GM12878 (cell line): ENCODE results near the gene C6orf62. TPM values are rescaled to one million over a fixed set of nuclear protein-coding genes. Genes with fewer than 3 reads are reported as not detected.

Source experiments
- ATAC-seq: fragments of 200-7000 bp; cut with Tn5 transposase; 3 replicates; pipeline ENCODE4 v1.9.1; 2020; ENCODE audit warnings: mild to moderate bottlenecking, moderate library complexity
- BruUV-seq: library from RNA; stranded (reverse); fragments of 400-500 nt; replicated peaks from 2 replicates; lab custom pipeline; 2021; lab: Mats Ljungman, UMichigan
- CTCF ChIA-PET: fragments of 300-600 bp; sonication (Branson Sonifier 250); formaldehyde crosslinking; extraction: SDS; loops from one replicate; lab custom pipeline; 2021; ENCODE audit warnings: inconsistent platforms; lab: Yijun Ruan, JAX
- POLR2A ChIA-PET: fragments of 350-600 bp; formaldehyde crosslinking; extraction: SDS; loops from one replicate; lab custom pipeline; 2021; ENCODE audit warnings: inconsistent platforms; lab: Charles Lee
- RAD21 ChIA-PET: fragments of 300-600 bp; sonication (Branson Sonifier 250); formaldehyde crosslinking; loops from one replicate; lab custom pipeline; 2023; ENCODE audit warnings: antibody characterized with exemption; ENCODE audit not compliant: unreplicated experiment; lab: Charles Lee
- SMC1A ChIA-PET: fragments of 300-600 bp; sonication (Branson Sonifier 250); formaldehyde crosslinking; loops from one replicate; lab custom pipeline; 2023; ENCODE audit not compliant: unreplicated experiment, uncharacterized antibody; lab: Charles Lee
- DNase-seq: peaks from one replicate; pipeline ENCODE4 v3.0.0-alpha.2; 2011; ENCODE audit warnings: low read depth, low spot score
- FAIRE-seq: peaks from 3 replicates; lab custom pipeline; 2011; peaks lifted over from hg19 to GRCh38; lab: Jason Lieb, UNC
- H2AFZ ChIP-seq: 2 replicates; pipeline ENCODE4 v1.6.0; 2011; ENCODE audit warnings: low read depth, low read length, control low read depth; ENCODE audit not compliant: control insufficient read depth
- H3K27ac ChIP-seq: 2 replicates; pipeline ENCODE4 v1.5.1; 2011; ENCODE audit warnings: control low read depth; ENCODE audit not compliant: control insufficient read depth, insufficient read depth
- H3K27me3 ChIP-seq, 2 experiments: replicated peaks in 1 of 2; 2 replicates each; pipeline versions ENCODE4 v1.6.0 to v1.6.1; 2011; ENCODE audit warnings: low read length in 1 of 2; ENCODE audit not compliant: control insufficient read depth in 2 of 2, insufficient read depth in 2 of 2
- H3K36me3 ChIP-seq, 2 experiments: 2 replicates each; pipeline ENCODE4 v1.5.1; 2011; ENCODE audit warnings: low read length in 1 of 2; ENCODE audit not compliant: control insufficient read depth in 2 of 2, insufficient read depth in 2 of 2
- H3K4me1 ChIP-seq: 2 replicates; pipeline ENCODE4 v1.6.1; 2011; ENCODE audit warnings: mild to moderate bottlenecking, low read length, moderate library complexity, mixed read lengths; ENCODE audit not compliant: control insufficient read depth, insufficient read depth
- H3K4me2 ChIP-seq: 2 replicates; pipeline ENCODE4 v1.6.0; 2011; ENCODE audit warnings: control low read depth; ENCODE audit not compliant: control insufficient read depth, insufficient read depth
- H3K4me3 ChIP-seq: fragments of 200-600 bp; sonication (generic); 2 replicates; pipeline ENCODE4 v1.5.1; 2016
- H3K79me2 ChIP-seq: 2 replicates; pipeline ENCODE4 v1.6.0; 2011; ENCODE audit warnings: low read length; ENCODE audit not compliant: control insufficient read depth, insufficient read depth
- H3K9ac ChIP-seq: 2 replicates; pipeline ENCODE4 v1.8.0; 2011; ENCODE audit warnings: low read length, control low read depth, mixed read lengths; ENCODE audit not compliant: control insufficient read depth, insufficient read depth
- H3K9me3 ChIP-seq: replicated peaks from 3 replicates; pipeline ENCODE4 v1.5.1; 2011; ENCODE audit warnings: mild to moderate bottlenecking, low read length; ENCODE audit not compliant: control insufficient read depth, insufficient read depth
- H4K20me1 ChIP-seq: 2 replicates; pipeline ENCODE4 v1.6.0; 2011; ENCODE audit not compliant: control insufficient read depth, insufficient read depth
- E2F4 ChIP-seq: IDR thresholded peaks from 2 replicates; pipeline ENCODE4 v1.6.1; 2012; ENCODE audit warnings: low read depth, low read length, improper control_type of control experiment
- EP300 ChIP-seq, 2 experiments: fragments of 150-350 bp in 1 of 2; IDR thresholded peaks; 2 replicates each; pipeline ENCODE4 v1.6.1; 2011 to 2012; ENCODE audit warnings: low read depth in 2 of 2, low read length in 2 of 2, borderline replicate concordance in 1 of 2, improper control_type of control experiment in 1 of 2, inconsistent platforms in 1 of 2; ENCODE audit not compliant: control insufficient read depth in 1 of 2
- IRF4 ChIP-seq: IDR thresholded peaks from 2 replicates; pipeline ENCODE4 v1.6.1; 2011; ENCODE audit warnings: low read depth, low read length
- MLLT1 ChIP-seq: fragments of 450-650 bp; IDR thresholded peaks from 2 replicates; pipeline ENCODE4 v1.6.1; 2016; ENCODE audit warnings: mild to moderate bottlenecking
- MXI1 ChIP-seq: fragments of 150-350 bp; IDR thresholded peaks from 2 replicates; pipeline ENCODE4 v1.6.1; 2011; ENCODE audit warnings: low read depth, mild to moderate bottlenecking, inconsistent platforms, low read length, improper control_type of control experiment
- RELB ChIP-seq: fragments of 450-650 bp; IDR thresholded peaks from 2 replicates; pipeline ENCODE4 v1.6.1; 2017; ENCODE audit warnings: low read depth, mild to moderate bottlenecking, moderate library complexity
- REST ChIP-seq: IDR thresholded peaks from 2 replicates; pipeline ENCODE4 v1.6.1; 2012; ENCODE audit warnings: mild to moderate bottlenecking, low read depth, low read length
- SIX5 ChIP-seq: IDR thresholded peaks from 2 replicates; pipeline ENCODE4 v1.6.1; 2011; ENCODE audit warnings: mild to moderate bottlenecking, low read depth, low read length, moderate library complexity; ENCODE audit not compliant: severe bottlenecking
- SPI1 ChIP-seq: IDR thresholded peaks from 2 replicates; pipeline ENCODE4 v1.6.1; 2011; ENCODE audit warnings: low read depth, mild to moderate bottlenecking, low read length, moderate library complexity, borderline replicate concordance; ENCODE audit not compliant: insufficient read depth
- YBX1 ChIP-seq: fragments of 450-650 bp; IDR thresholded peaks from 2 replicates; pipeline ENCODE4 v1.6.1; 2016; ENCODE audit warnings: antibody characterized with exemption
- ZBTB4 ChIP-seq: fragments of 450-650 bp; formaldehyde crosslinking; IDR thresholded peaks from 2 replicates; pipeline ENCODE4 v1.4.0; 2022; ENCODE audit warnings: mild to moderate bottlenecking, moderate library complexity
- WGBS: methylation state at CpG from one replicate; pipeline ENCODE4 v1.1.6; 2016; ENCODE audit warnings: low lambda C conversion rate; ENCODE audit not compliant: insufficient replicate concordance, insufficient coverage; ENCODE audit errors: missing lambda C conversion rate; 5-methylcytosine and 5-hydroxymethylcytosine counted together
- in situ Hi-C: fragments of 300-500 bp; cut with MboI; formaldehyde crosslinking; loops from 9 replicates; pipeline ENCODE4 v1.14.3; 2018; ENCODE audit warnings: mixed read lengths
- intact Hi-C: fragments of 100-400 bp; cut with micrococcal nuclease; formaldehyde crosslinking; loops from one replicate; pipeline ENCODE4 v1.14.2; 2022; ENCODE audit not compliant: unreplicated experiment
- polyA plus RNA-seq, 11 experiments: library from polyadenylated mRNA; depleted of rRNA in 4 of 11; unstranded in 6 of 11; stranded (reverse) in 5 of 11; fragments of >200 nt; fragmentation: Nextera tagmentation in 4 of 11; fragmentation: Illumina TruSeq in 1 of 11; extraction: Ambion mirVana in 4 of 11; extraction: Trizol in 1 of 11; gene quantifications; 1 replicate in 1 of 11; 2 replicates in 10 of 11; pipeline versions ENCODE4 v1.2.1 to v1.2.3, GENCODE V29; 2011 to 2016; ENCODE audit warnings: inconsistent platforms in 2 of 11, missing spikeins in 2 of 11, low read depth in 1 of 11
- total RNA-seq, 4 experiments: library from RNA; depleted of rRNA in 3 of 4; stranded (reverse); fragments of >200 nt in 3 of 4; fragmentation: Illumina TruSeq in 1 of 4; extraction: Trizol in 1 of 4; gene quantifications; 2 replicates each; pipeline versions ENCODE4 v1.2.1 to v1.2.3, GENCODE V29; 2013 to 2021

Gene C6orf62
- total and polyA plus RNA-seq, 10 of the 15 experiments (the other 5 are each of a cell fraction or from before 2014, with no cell fraction given) = 55.6 to 565 (median 126) TPM

GRCh38 chr6:24673625-24674024, 45.3 kb downstream of the C6orf62 start:
- peaks cover 1% of the 10 kb centered on the region; the same call in 1 of the 3 replicates for H3K9me3 ChIP-seq
- ATAC-seq (no peak), DNase-seq (no peak), FAIRE-seq (no peak)
- POLR2A ChIA-PET = no interaction called here
- CTCF ChIA-PET = no interaction called here
- no TSS peak for BruUV-seq
- no peaks in the 10 kb centered on the region for H3K4me1 ChIP-seq
- H3K36me3 ChIP-seq = no peaks in the 10 kb centered on the region
- H3K27me3 ChIP-seq = no peaks in the 10 kb centered on the region
- 50% methylated on average over 2 of the region's 2 CpGs for WGBS
- intact Hi-C loops = no loop called here
- H4K20me1 ChIP-seq = no peaks in the 10 kb centered on the region
- SMC1A ChIA-PET = no interaction called here
- no peak overlapping the region for H3K4me2 ChIP-seq
- H3K9ac ChIP-seq = no peak overlapping the region
- RAD21 ChIA-PET = no interaction called here
- H2AFZ ChIP-seq = no peak overlapping the region
- in situ Hi-C loops = no loop called here
- H3K4me3 ChIP-seq = no peak overlapping the region
- H3K79me2 ChIP-seq = no peaks in the 10 kb centered on the region; the same call in 1 of the 2 replicates
- H3K27ac ChIP-seq = no peak overlapping the region
- no peak for TF ChIP-seq MLLT1
- TF ChIP-seq RELB = no peak
- TF ChIP-seq YBX1 = no peak
- no peak for TF ChIP-seq ZBTB4 (CRISPR knock-in tag)
- no peak for TF ChIP-seq IRF4
- no peak for TF ChIP-seq REST
- no peak for TF ChIP-seq EP300 (IDR thresholded peaks at IDR 0.05; ENCODE audit: borderline replicate concordance in 1 of 2, control insufficient read depth in 1 of 2, low read depth in 2 of 2, low read length in 2 of 2)
- TF ChIP-seq E2F4 = no peak
- TF ChIP-seq SPI1 = no peak
- no peak for TF ChIP-seq SIX5
- no peak for TF ChIP-seq MXI1
